Effector CD8-positive, alpha-beta T cell (primary cell): ENCODE results near the gene HAPLN2.
"Not testable (repeated sequence)": the region's sequence is repeated elsewhere in the genome, so short reads cannot be mapped to it uniquely, and the experiment has no call there.

ENCODE experiments used
- DNase-seq: peaks from one replicate; lab custom pipeline; 2025; lab: John Stamatoyannopoulos, UW

HAPLN2 gene

DNA sequence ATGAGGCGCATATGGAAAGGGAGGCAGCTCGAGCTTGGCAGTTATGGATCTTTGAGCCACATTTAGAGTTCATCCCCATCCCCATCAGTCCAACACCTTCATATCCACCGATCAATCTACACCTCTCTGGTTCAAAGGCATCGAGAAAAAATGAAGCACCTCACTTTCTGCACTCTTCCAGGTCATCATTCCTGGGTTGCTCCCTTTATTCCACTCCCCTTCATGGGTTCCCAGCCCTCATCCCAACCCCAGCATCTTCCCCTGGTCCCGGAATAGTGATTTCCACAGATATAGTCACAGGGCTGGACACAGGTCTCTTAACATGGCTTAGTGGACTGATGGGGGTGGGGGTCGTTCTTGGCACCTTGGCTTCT, 354 bp downstream of the HAPLN2 start:
- no peak for DNase-seq

DNA sequence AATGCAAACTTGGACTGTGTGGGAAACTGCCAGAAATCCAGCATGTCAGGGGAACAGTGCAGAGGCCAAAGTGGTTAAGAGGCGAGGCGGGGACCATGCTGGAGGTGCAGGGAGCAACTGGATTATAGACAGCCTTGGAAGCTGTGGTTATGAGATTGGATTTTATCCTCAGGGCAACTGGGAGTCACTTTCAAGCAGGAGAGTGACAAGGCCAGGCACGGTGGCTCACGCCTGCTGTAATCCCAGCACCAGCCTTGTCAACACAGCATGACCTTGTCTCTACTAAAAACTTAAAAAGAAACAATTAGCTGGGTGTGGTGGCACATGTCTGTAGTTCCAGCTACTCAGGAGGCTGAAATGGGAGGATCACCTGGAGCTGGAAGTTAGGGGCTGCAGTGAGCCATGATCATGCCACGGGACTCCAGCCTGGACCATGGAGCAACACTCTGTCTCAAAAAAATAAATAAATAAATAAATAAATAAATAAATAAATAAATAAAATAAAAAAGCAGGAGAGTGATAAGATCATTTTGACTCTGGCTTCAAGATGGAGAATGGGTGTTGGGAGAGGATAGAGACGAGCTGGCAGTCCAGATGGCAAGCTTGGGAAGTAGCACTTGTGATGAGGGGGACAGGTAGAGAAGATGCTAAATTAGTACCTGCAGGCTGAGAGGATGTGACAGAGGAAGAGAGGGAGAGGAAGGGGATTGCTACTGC, 3.5 kb downstream of the HAPLN2 start:
- DNase-seq: no peak

DNA sequence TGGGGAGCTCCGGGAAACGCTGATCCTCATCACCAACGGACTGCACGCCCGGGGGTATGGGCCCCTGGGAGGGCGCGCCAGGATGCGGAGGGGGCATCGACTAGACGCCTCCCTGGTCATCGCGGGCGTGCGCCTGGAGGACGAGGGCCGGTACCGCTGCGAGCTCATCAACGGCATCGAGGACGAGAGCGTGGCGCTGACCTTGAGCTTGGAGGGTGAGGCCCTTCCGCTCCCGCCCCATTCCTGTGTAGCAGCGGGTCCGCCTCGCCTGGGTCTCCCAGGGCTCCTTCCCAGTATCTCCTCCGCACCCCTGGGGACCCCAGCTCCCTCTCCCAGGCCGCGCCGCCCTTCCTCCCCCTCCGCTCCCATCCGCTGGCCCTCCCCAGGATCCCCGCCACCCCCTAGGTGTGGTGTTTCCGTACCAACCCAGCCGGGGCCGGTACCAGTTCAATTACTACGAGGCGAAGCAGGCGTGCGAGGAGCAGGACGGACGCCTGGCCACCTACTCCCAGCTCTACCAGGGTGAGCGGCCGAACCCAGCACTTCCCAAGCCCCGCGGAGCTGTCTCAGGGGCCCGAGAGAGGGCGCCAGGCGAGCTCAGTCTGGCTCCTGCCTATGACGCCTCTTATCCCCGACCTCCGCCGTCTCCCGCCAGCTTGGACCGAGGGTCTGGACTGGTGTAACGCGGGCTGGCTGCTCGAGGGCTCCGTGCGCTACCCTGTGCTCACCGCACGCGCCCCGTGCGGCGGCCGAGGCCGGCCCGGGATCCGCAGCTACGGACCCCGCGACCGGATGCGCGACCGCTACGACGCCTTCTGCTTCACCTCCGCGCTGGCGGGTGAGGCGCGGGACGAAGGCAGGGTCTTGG, 5.0 kb downstream of the HAPLN2 start:
- no peak for DNase-seq

DNA sequence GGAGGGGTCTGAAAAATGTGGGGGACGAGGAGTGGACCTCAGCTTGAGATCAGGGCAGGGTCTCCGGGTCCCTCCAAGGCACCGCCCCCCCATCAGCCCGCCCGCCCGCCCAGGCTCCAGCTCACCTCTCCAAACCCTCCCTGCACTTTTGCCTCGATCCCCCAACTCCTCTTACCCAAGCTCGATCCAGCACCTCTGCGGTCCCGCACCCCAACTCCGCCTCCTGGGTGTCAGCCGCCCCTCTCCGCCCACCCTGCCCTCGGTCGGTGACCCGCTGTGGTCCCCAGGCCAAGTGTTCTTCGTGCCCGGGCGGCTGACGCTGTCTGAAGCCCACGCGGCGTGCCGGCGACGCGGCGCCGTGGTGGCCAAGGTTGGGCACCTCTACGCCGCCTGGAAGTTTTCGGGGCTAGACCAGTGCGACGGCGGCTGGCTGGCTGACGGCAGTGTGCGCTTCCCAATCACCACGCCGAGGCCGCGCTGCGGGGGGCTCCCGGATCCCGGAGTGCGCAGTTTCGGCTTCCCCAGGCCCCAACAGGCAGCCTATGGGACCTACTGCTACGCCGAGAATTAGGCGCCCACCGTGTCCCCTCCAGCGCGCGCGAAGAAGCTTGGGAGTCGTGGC, 5.7 kb downstream of the HAPLN2 start:
- no peak for DNase-seq

DNA sequence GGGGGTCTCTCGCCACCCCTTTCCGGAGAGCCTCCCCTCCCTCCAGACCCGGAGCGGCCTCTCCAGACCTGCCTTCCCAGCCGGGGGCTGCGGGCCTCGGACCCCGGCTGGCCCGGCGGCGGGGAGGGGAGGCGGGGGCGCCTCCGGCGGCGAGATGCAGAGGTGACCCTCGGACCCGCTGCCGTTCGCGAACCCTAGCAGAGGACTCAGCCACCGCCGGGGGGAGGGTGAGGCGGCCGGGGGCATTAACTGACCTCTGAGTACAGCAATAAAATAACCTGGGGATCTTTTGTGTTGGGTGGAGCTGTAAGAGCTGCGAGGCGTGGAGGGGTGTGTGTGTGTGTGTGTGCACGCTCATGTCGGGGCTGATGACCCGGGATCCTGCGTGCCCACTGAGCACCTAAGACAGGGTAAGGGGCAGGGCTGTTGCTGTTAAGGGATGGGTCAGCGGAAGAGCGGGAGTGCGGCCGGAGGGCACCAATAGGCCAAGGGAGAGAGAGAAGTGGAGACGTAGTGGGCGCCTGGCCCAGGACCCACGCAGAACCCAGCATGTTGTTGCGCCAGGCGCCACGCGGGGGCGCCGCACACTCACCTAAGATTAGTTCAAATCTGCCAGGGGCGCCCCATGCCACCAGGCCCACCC, 6.3 kb downstream of the HAPLN2 start:
- peak; percentile 67 for DNase-seq

DNA sequence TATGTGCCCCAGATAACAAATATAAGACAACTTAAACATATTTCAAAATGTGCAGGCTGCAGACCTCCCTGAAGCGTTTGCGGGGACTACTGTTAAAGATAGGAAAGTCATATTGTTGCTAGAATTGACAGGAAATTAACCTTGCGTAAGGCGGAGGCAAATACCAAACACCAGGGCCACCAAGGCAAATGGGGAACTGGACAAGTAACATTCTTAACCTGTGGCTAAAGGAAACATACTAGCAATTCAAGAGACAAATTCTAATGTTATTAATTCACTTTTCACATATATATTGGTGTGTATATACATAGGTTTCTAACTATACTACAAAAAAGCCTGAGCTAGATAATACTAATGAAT, 6.8 kb downstream of the HAPLN2 start:
- no peak for DNase-seq

DNA sequence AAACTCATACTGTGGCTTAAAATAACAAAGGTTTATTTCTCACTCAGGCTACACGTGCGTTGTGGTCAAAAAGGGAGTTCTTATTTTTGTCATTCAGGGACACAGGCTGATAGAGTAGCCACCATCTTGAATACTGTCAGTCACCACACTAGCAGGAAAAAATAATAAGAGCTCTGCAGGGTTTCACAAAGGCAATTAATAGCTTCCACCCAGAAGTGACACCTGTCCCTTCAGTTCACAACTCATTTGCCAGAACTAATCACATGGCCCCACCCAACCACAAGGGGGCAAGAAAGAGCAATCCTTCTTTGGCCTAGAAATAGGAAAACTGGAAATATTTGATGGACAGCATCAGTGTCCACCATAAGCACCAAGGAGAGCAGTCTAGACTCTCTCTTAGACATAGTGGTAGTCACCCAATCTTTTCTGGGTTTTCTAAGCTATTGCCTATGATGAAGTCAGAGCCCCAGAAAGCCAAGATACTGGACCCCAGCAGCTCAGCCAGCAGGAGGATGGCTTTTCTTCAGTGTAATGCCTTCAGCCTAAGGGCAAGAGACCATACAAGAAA, 8.2 kb downstream of the HAPLN2 start:
- DNase-seq: peak; percentile 15

DNA sequence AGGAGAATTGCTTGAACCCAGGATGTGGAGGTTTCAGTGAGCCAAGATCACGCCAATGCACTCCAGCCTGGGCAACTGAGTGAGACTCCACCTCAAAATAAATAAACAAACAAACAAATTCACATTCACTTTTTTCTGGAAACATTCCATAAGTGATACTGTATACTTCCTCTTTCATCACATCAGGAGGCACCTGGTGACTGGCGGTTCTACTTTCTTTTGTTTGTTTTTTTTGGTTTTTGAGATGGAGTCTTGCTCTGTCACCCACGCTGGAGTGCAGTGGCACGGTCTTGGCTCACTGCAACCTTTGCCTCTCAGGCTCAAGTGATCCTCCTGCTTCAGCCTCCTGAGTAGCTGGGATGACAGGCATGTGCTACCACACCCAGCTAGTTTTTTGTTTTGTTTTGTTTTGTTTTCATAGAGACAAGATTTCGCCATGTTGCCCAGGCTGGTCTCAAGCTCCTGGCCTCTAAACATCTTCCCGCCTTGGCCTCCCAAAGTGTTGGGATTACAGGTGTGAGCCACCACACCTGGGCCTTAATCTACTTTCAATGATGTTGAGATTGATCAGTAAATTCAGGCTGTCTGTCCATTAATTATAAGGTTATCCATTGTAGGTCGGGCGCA, 10.7 kb downstream of the HAPLN2 start:
- no peak for DNase-seq

DNA sequence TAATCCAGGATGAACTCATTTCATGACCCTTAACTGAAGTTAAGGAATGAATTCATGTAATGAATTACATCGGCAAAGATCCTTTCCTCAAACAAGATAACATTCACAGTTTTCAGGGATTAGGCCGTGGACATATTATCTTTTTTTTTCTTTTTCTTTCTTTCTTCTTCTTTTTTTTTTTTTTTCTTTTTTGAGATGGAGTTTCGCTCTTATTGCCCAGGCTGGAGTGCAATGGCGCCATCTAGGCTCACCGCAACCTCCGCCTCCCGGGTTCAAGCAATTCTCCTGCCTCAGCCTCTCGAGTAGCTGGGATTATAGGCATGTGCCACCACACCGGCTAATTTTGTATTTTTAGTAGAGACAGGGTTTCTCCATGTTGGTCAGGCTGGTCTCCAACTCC, 11.9 kb downstream of the HAPLN2 start:
- not testable (repeated sequence) for DNase-seq

DNA sequence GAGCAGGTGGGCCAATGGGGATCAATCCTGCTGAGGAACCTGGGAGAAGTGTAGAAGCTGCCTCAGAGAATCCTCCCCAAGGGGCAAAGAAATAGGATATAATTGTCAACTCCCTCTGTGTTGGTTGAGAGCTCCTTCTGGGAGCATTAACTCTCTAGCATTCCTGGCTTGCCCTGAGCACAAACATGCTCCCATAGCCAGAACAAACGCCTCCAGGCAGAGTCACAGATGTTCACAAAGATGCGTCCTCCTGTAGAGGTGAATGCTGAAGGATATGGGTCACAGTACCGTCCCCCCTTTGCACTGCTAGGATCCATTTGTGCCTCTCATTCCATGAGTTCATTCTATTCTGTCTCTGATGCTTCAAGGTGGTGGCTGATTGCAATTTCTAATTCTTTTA, 13.1 kb downstream of the HAPLN2 start:
- no peak for DNase-seq

DNA sequence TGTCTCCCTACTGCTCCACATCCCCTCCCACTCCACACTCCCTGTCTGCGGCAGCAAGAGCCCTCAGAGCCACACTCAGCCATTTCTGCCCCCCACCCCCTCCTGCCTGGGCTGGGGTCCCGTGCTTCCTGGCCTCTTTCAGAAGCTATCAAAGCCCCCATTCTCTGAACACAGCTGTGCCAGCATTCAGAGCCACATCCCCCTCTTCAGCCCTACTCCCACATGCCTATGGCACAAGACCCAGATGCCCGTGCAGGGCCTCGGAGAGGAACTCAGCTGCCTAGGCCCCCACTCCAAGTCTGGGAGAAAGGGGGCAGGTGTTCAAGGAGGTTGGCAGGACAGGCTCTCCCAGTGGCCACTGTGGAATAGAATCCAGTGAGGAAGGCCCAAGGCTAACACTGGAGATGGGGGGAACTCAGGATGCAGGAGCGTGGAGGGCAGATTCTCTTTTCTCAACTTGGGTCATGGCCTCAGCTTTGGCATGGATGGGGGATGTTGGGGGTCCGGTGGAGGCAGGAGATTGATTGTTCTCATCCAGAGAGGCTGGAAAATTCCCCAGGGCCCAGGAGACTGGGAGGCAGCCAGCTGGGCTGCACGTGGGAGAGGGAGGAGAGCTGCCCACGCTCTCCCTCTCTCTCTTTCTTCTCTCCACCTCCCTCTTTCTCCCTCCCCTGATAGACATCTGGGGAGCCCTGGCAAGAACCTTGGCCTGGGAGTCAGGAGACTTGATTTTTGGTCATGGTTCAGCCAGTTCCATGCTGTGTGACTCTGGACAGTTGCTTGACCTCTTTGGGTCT, 19.2 kb downstream of the HAPLN2 start:
- no peak for DNase-seq

DNA sequence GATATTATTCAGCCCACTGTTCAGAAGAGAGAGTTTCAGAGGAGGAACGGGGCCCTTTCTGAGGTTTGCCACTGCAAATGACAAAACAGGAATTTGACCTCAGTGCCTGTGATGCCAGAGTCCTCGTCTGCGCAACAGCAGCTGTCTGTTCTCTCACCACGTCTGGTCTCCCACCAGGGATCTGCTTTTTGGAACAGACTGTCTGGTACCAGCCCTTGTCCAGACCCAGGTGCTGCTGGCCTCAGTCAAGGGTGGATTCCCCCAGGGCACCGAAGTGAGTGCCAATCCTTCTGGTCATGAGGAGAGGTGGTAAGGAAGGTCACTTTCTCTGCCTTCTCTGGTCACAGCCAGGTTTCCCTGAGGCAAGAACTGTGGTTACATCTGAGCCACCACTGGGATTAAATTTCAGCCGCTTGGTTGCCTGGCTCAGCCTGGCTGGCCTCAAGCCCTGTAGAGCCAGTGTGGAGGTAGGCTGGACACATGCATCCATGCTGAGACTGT, 20.4 kb downstream of the HAPLN2 start:
- no peak for DNase-seq

DNA sequence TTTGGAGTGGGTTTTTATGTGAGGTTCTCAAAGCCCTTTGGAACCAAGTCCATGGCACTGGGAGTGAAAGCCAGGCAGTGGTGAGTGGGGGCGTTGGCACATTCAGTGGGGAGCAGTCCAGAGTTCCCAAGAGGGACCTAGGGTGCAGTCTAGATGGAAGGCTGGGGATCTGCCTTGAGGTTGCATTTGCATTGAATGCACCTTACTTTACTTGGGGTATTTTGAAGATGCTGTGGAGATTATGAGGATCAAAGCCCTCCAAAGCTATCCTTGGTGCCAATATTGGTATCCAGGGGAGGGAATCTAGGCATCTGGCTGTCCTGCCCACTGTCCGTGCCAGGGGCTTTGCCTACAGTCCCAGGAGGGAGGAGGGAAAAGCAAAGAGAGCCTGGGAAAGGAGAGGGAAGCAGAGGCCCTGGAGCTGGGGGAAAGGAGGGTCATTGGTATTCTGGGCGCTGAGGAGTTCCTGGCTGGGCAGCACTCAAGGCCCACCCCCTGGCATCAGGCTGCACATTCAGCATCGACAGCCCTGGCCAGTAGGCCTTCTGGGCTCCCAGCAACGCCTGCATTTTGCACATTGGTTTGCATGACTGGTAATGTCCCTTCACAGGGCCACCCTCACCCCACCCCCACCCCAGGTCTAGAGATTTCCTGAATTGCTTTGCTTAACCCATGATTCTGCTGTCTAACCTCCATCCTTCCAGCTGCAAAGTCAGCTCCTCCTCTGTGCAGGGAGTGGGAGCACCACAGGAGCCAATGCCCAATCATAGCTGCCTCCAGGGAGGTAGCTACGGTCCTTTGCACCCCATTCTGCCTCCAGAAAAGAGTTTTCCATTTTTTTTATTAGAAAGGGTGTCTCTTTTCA, 21.9 kb downstream of the HAPLN2 start:
- no peak for DNase-seq

DNA sequence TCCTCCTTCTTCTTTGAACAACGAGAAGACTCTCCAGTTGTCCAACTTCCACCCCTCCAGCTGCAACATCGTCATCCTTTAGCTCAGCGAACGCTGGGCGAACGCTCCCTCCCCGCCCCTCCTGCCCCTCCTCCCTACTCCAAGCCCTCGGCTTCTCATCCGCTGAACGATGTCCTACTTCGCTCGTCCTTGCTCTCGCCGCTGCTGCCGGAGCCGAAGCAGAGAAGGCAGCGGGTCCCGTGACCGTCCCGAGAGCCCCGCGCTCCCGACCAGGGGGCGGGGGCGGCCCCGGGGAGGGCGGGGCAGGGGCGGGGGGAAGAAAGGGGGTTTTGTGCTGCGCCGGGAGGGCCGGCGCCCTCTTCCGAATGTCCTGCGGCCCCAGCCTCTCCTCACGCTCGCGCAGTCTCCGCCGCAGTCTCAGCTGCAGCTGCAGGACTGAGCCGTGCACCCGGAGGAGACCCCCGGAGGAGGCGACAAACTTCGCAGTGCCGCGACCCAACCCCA, 22.6 kb downstream of the HAPLN2 start, which contains the start of gene BCAN:
Gene BCAN (plus strand): TSS at position 357 of the 504 bp plus-strand sequence. CDS start 3,938 bp downstream, outside the sequence.
- no peak for DNase-seq

DNA sequence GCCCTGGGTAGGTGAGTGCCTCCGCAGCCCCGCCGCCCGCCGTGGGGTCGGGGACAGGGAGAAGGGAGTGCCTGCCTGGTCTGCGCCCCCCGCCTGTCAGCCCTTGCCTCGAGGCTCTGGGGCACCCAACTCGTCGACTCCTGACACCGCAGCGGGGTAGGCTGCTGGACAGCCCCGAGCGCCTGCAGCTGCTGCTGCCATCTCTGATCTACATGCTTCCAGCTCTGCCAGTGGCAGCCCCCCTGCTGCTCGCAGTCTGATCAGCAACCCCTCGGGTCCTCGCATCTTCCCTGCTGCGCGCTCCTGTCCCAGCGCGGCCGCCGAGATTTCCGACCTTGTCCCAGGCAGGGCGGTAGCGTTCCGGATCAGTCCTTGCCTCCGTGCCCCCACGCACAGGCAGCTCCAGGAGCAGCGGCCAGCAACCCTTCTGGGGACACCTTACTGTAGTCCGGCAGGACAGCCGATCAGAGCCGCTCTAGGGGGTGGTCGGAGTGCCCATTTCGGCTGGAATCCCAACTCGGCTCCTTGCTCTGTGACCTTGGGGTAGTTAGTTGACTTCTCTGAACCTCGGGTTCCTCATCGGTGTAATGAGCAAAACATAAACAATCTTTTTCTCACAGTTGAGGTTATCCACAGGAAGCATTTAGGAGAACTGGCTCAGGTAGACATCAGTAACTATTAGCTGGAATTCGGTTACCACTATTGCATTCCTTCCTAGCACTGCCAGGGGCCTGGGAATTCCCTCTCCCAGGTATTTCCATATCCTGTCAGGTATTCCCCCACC, 23.2 kb downstream of the HAPLN2 start:
- no peak for DNase-seq

DNA sequence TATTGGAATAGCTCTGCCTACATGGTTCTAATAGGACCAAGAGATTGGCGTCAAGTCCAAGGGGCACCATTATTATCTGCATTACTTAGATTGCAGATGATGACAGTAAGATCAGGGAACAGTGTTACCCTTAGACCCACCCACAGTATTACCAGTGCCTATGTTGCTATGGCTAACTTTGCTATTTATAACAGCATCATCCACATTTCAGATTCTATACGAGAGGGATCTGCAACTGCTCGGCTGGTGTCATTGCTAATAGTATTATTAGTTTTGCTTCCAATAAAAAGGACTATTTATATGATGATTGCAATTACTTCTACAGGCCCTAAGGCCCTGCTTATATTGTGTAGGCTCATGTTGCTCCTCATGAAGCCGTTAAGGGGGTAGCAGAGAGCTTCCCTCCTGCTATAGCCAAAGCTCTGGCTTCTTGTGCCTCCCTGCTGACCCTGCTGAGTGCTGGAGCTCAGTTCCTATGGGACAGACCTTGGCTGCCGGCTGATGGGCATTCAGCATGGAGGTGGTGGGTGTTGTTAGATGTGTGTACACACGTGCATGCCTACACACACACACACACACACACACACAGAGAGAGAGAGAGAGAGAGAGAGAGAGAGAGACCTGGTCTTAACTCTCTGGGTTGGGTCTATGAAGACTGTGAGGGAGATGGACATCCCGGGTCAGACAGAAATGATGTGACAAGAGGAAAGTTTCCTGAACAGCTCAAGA, 24.0 kb downstream of the HAPLN2 start:
- DNase-seq: no peak

DNA sequence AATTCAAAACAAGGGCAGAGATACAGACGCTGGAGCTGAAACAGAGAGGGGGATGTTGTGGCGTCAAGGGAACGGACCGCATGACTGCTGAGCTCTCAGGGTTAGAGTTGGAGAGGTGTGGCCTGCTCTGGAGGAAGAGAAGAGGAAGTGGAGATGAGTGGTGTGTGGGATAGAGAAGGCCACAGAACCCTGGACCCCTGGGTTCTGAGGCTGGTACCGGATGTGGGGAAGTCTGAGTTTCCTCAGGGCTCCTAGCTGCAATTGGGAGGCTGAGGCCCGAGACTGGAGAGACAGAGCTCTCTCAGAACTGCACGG, 24.5 kb downstream of the HAPLN2 start:
- DNase-seq: no peak

DNA sequence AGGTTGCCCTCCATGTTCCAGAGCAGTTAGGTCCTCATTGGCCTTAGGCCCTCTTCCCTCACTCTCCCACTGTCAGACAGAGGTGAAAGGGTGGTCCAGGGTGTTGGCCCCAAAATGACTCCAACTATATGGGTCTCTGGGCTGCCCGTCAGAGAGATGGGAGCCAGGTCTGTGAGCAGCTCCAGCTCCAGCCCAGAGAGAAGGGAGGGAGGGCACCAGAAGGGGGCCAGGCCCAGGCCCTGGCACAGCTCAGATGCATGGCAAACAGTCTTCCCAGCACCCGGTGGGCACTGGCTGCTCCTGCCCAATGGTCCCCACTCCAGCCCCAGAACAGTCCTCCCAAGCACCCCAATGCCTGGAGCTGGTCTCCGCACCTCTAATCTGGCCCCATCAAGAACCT, 24.9 kb downstream of the HAPLN2 start:
- no peak for DNase-seq
